B cell (primary cell): ENCODE results near the gene FGF4. TPM values are rescaled to one million over a fixed set of nuclear protein-coding genes. Genes with fewer than 3 reads are reported as not detected.

Source experiments
- ATAC-seq: fragments of 200-7000 bp; cut with Tn5 transposase; one replicate; pipeline ENCODE4 v1.10.0; 2021; ENCODE audit warnings: low read depth, mild to moderate bottlenecking, moderate number of reproducible peaks, moderate library complexity
- CTCF ChIA-PET: fragments of 350-600 bp; sonication (Branson Sonifier 250); formaldehyde crosslinking; loops from one replicate; lab custom pipeline; 2021; ENCODE audit warnings: antibody characterized with exemption, inconsistent platforms; lab: Charles Lee
- POLR2A ChIA-PET: fragments of 350-600 bp; sonication (Branson Sonifier 250); formaldehyde crosslinking; loops from one replicate; lab custom pipeline; 2021; ENCODE audit warnings: antibody characterized with exemption; lab: Charles Lee
- DNase-seq: peaks from one replicate; pipeline ENCODE4 v3.0.0; 2013
- H2AFZ ChIP-seq: 2 replicates; pipeline ENCODE4 v1.6.1; 2012; ENCODE audit warnings: mild to moderate bottlenecking, low read depth, low read length; ENCODE audit not compliant: insufficient read depth, poor library complexity, severe bottlenecking
- H3K27ac ChIP-seq, 2 donors: 1 replicate in 1 of 2; 2 replicates in 1 of 2; pipeline ENCODE4 v1.5.1; 2012 to 2013; ENCODE audit warnings: low read length in 2 of 2, mild to moderate bottlenecking in 2 of 2, moderate library complexity in 1 of 2
- H3K27me3 ChIP-seq, 4 experiments: fragments of 200-600 bp in 1 of 4; sonication (generic) in 1 of 4; replicated peaks in 1 of 4; 1 replicate in 2 of 4; 2 replicates in 2 of 4; pipeline versions ENCODE4 v1.6.1 to v1.7.0; 2013 to 2016; ENCODE audit warnings: low read length in 3 of 4, mild to moderate bottlenecking in 2 of 4, mixed read lengths in 1 of 4, moderate library complexity in 1 of 4; ENCODE audit not compliant: insufficient read depth in 4 of 4, control insufficient read depth in 3 of 4; ENCODE audit errors: control extremely low read depth in 1 of 4
- H3K36me3 ChIP-seq, 2 experiments: replicated peaks in 1 of 2; 1 replicate in 1 of 2; 2 replicates in 1 of 2; pipeline versions ENCODE4 v1.6.1 to v1.7.1; 2013; ENCODE audit warnings: low read length in 1 of 2; ENCODE audit not compliant: insufficient read depth in 2 of 2, control insufficient read depth in 1 of 2; ENCODE audit errors: control extremely low read depth in 1 of 2, extremely low read depth in 1 of 2
- H3K4me1 ChIP-seq, 2 donors: fragments of 200-600 bp in 1 of 2; sonication (generic) in 1 of 2; 1 replicate in 1 of 2; 2 replicates in 1 of 2; pipeline versions ENCODE4 v1.5.1 to v1.6.1; 2013 to 2017; ENCODE audit warnings: low read length in 2 of 2; ENCODE audit not compliant: control insufficient read depth in 2 of 2, insufficient read depth in 2 of 2
- H3K4me2 ChIP-seq: replicated peaks from 2 replicates; pipeline ENCODE3; 2012; ENCODE audit warnings: mild to moderate bottlenecking, low read depth, low read length; ENCODE audit not compliant: poor library complexity, severe bottlenecking
- H3K4me3 ChIP-seq, 5 experiments: fragments of 200-600 bp in 1 of 5; sonication (generic) in 1 of 5; 1 replicate in 3 of 5; 2 replicates in 2 of 5; pipeline versions ENCODE4 v1.5.1 to v1.7.0; 2011 to 2016; ENCODE audit warnings: low read length in 4 of 5, mild to moderate bottlenecking in 4 of 5, low read depth in 2 of 5, control low read depth in 1 of 5, moderate library complexity in 1 of 5; ENCODE audit not compliant: insufficient read depth in 1 of 5; ENCODE audit errors: control extremely low read depth in 1 of 5, extremely low read depth in 1 of 5
- H3K79me2 ChIP-seq: fragments of 200-600 bp; sonication (generic); one replicate; pipeline ENCODE4 v1.6.0; 2016; ENCODE audit warnings: low read length; ENCODE audit not compliant: control insufficient read depth, insufficient read depth
- H3K9ac ChIP-seq: fragments of 200-600 bp; sonication (generic); 2 replicates; pipeline ENCODE4 v1.6.1; 2017; ENCODE audit warnings: mild to moderate bottlenecking, low read length, moderate library complexity
- H3K9me3 ChIP-seq, 3 donors: one replicate each; pipeline versions ENCODE4 v1.6.1 to v1.7.1; 2013; ENCODE audit warnings: low read length in 2 of 3; ENCODE audit not compliant: control insufficient read depth in 2 of 3, insufficient read depth in 1 of 3; ENCODE audit errors: control extremely low read depth in 1 of 3
- H4K20me1 ChIP-seq: 2 replicates; pipeline ENCODE4 v1.6.0; 2012; ENCODE audit warnings: mild to moderate bottlenecking, low read length; ENCODE audit not compliant: insufficient read depth, control insufficient read depth, poor library complexity, severe bottlenecking
- H3K27ac Mint-ChIP-seq: one replicate; pipeline ENCODE4 v1.8.0; 2021; ENCODE audit warnings: mixed read lengths
- H3K27me3 Mint-ChIP-seq: one replicate; pipeline ENCODE4 v1.8.0; 2021; ENCODE audit warnings: mixed read lengths
- H3K4me1 Mint-ChIP-seq: one replicate; pipeline ENCODE4 v1.8.0; 2021; ENCODE audit warnings: mixed read lengths
- H3K4me3 Mint-ChIP-seq: one replicate; pipeline ENCODE4 v1.8.0; 2021; ENCODE audit warnings: mixed read lengths
- H3K9me3 Mint-ChIP-seq: one replicate; pipeline ENCODE4 v1.8.0; 2022; ENCODE audit warnings: mixed read lengths; ENCODE audit not compliant: insufficient read depth
- EZH2 ChIP-seq: IDR thresholded peaks from 2 replicates; pipeline ENCODE4 v1.6.1; 2012; ENCODE audit warnings: borderline replicate concordance, low read depth, mild to moderate bottlenecking, moderate library complexity, low read length; ENCODE audit not compliant: insufficient read depth, poor library complexity, severe bottlenecking
- WGBS: methylation state at CpG from one replicate; pipeline ENCODE4 v1.1.5; 2013; ENCODE audit warnings: missing lambda C conversion rate; ENCODE audit not compliant: insufficient coverage; 5-methylcytosine and 5-hydroxymethylcytosine counted together
- intact Hi-C: fragments of 100-400 bp; cut with micrococcal nuclease; formaldehyde crosslinking; loops from one replicate; pipeline ENCODE4 v1.10.0; 2022
- polyA plus RNA-seq: library from polyadenylated mRNA; depleted of rRNA; stranded (reverse); fragments of >200 nt; gene quantifications from 2 replicates; pipeline ENCODE4 v1.2.3, GENCODE V29; 2012
- total RNA-seq, 2 donors: library from RNA; stranded (reverse); fragments of 120-200 nt in 1 of 2; gene quantifications; 1 replicate in 1 of 2; 2 replicates in 1 of 2; pipeline versions ENCODE4 v1.2.3 to v1.2.4, GENCODE V29; 2013 to 2022
- TF ChIP-seq, protein P1 (sequence below): fragments of 200-600 bp; IDR thresholded peaks from one replicate; pipeline ENCODE4 v1.8.0; 2022; ENCODE audit warnings: antibody characterized with exemption, mild to moderate bottlenecking

Gene FGF4
- total and polyA plus RNA-seq, 2 donors (not counting 1 experiment from before 2014, with no cell fraction given) = not detected

GRCh38 chr11:69787457-69787856 is 12.3 kb upstream of the FGF4 start:
- Mint-ChIP-seq H3K4me3 (no peak overlapping the region), H3K9me3 (no peaks in the 10 kb centered on the region), H3K4me1 (no peaks in the 10 kb centered on the region), H3K27me3 (peaks cover 6% of the 10 kb centered on the region), H3K27ac (no peak overlapping the region)
- ChIA-PET POLR2A (no interaction called here), CTCF (no interaction called here)
- H3K4me1 ChIP-seq = no peaks in the 10 kb centered on the region
- no peak overlapping the region for H2AFZ ChIP-seq
- TF ChIP-seq EZH2 = no peak
- TF ChIP-seq, protein P1, sequence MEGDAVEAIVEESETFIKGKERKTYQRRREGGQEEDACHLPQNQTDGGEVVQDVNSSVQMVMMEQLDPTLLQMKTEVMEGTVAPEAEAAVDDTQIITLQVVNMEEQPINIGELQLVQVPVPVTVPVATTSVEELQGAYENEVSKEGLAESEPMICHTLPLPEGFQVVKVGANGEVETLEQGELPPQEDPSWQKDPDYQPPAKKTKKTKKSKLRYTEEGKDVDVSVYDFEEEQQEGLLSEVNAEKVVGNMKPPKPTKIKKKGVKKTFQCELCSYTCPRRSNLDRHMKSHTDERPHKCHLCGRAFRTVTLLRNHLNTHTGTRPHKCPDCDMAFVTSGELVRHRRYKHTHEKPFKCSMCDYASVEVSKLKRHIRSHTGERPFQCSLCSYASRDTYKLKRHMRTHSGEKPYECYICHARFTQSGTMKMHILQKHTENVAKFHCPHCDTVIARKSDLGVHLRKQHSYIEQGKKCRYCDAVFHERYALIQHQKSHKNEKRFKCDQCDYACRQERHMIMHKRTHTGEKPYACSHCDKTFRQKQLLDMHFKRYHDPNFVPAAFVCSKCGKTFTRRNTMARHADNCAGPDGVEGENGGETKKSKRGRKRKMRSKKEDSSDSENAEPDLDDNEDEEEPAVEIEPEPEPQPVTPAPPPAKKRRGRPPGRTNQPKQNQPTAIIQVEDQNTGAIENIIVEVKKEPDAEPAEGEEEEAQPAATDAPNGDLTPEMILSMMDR = no peak
- H3K9ac ChIP-seq = no peak overlapping the region
- WGBS = 62% methylated on average over 3 of the region's 4 CpGs
- H3K4me3 ChIP-seq = no peak overlapping the region
- H3K27ac ChIP-seq = no peak overlapping the region
- no peaks in the 10 kb centered on the region for H3K9me3 ChIP-seq
- peaks cover 0 to 3% (median 1%) of the 10 kb centered on the region in 4 experiments for H3K27me3 ChIP-seq
- no peaks in the 10 kb centered on the region for H3K36me3 ChIP-seq
- no peak for DNase-seq
- H4K20me1 ChIP-seq = no peaks in the 10 kb centered on the region
- H3K79me2 ChIP-seq = no peaks in the 10 kb centered on the region
- no peak overlapping the region for H3K4me2 ChIP-seq
- intact Hi-C loops = no loop called here
- ATAC-seq = no peak

GRCh38 chr11:69781241-69781640 is 6.1 kb upstream of the FGF4 start:
- ATAC-seq (no peak), DNase-seq (no peak)
- ChIA-PET CTCF (no interaction called here), POLR2A (no interaction called here)
- no peak overlapping the region for H3K4me3 Mint-ChIP-seq
- Histone ChIP-seq H3K27ac (no peak overlapping the region), H2AFZ (no peak overlapping the region), H3K36me3 (no peaks in the 10 kb centered on the region), H3K4me3 (no peak overlapping the region), H3K9ac (no peak overlapping the region), H3K4me1 (no peaks in the 10 kb centered on the region), H3K9me3 (no peaks in the 10 kb centered on the region), H3K27me3 (peaks cover 0 to 8% (median under 1%) of the 10 kb centered on the region in 4 experiments), H4K20me1 (no peaks in the 10 kb centered on the region), H3K79me2 (no peaks in the 10 kb centered on the region), H3K4me2 (no peak overlapping the region)
- WGBS = 84% methylated on average over 5 of the region's 8 CpGs
- intact Hi-C loops = no loop called here
- H3K4me1 Mint-ChIP-seq = no peaks in the 10 kb centered on the region
- H3K27ac Mint-ChIP-seq = no peak overlapping the region
- no peaks in the 10 kb centered on the region for H3K9me3 Mint-ChIP-seq
- peaks cover 21% of the 10 kb centered on the region for H3K27me3 Mint-ChIP-seq
- TF ChIP-seq, protein P1 = no peak
- no peak for TF ChIP-seq EZH2
